ENCODE data around the gene CRADD. TPM values are rescaled to one million over a fixed set of nuclear protein-coding genes. Genes with fewer than 3 reads are reported as not detected.
A peak's percentile ranks its signal among the peaks of the same experiment; 100 is the strongest.
"Not testable (repeated sequence)": the region's sequence is repeated elsewhere in the genome, so short reads cannot be mapped to it uniquely, and the experiment has no call there.

Gene CRADD
- 10.3 TPM for total RNA-seq

DNA sequence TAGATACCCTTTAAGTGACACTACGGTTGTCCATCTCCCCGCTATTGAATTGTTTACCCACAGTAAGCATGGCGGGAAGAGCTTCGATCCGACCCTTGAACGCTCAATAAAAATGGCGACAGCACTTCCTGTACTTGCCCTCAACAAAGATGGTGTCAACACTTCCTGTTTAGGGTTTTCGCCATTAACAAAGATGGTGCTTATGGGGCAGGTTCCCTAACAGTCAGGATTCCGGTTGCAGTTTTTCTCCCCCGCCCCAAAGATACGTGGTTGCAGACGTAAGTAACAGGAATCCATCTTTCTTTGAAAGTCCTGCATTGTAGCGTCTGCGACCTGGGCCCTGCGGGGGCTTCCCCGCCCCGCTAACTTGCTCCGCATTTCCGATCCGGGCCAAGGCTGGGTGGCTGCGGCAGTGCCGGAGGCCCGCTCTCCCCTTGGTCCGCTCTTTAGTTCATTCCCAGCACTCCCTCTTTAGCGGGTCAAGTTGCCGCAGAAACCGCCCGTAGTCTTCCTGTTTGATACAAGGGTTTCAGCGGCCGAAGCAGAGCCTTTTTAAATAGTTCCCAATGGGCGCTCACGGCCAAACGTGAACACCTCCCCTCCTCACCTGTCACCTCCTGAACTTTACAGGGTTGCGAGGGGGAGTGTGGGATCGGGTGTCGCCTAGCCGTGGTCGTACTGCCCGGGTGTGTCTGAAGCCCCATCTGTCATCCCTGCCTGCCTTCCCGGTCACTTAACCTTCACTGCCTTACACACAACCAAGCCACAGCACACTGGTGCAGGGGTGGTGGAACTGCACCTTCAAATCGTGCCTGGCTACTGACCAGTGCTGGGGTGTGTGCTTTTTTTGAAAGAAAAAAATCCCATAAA is at the start of gene CRADD:
Gene CRADD, plus strand, starts transcription at position 181 of the 870 bp plus-strand sequence.
- peak; percentile 85 for DNase-seq

DNA sequence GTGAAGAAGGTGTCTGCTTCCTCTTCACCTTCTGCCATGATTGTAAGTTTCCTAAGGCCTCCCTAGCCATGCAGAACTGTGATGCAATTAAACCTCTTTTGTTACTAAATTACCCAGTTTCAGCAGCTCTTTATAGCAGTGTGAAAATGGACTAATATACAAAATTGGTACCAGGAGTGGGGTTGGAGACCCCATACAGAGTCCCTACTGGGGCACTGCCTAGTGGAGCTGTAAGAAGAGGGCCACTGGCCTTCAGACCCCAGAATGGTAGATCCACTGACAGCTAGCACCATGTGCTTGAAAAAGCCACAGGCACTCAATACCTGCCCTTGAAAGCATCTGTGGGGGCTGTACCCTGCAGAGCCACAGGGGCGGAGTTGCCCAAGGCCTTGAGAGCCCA is 44.8 kb upstream of the CRADD start:
- no peak for DNase-seq

DNA sequence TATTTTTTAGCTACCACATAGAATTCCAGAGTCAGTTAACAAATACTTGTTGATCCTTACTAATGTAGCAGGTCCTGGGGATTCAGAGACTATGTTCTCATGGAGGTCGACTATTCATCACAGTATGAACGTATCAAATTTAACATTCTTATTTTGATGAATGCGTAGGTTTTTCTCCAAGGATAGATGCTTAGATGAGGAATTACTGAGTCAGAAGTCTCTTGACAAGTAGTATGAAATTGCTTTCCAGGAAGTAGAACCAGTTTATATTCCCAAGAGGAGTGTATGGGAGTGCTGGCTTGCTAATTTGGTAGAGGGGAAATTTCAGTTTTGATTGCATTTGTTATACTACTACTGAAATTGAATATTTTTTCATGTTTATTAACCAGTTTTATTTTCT is 42.8 kb upstream of the CRADD start:
- no peak for DNase-seq

DNA sequence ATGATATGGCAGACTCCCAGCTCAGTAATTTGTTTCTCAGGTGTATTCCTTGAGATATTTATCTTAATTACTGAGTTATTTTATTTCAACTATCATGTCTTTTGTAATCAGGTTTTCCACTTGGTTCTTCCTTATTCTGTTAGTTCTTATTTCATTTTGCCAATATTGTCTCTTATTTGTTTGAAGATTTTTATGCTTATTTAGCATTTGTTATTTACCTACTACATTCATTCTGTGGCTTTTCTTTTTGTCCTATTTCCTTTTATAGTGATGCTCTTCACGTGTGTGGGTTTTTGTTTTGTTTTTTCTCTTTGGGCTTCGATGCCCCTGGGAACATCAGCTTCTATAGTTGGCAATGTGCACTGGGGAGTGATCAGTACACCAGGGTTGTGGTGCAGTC is 40.5 kb upstream of the CRADD start:
- no peak for DNase-seq

DNA sequence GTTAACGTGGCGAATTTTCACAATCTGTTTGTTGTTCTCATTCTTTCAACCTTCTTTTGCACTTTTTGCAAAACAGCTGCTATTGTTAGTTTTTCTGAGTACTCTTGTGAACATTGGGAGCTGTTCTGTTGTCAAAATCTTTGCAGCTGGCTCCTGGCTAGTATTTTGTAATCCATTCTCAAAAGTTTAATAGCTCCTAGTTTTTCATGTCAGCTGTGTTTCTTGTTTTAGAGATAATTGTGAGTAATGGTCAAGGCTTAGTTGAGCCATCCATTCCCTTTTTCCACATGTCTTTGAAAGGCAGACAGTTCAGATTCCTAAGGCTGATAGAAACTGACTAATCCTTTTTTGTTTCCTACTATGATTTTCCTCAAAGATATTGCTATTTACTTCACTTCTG is 39.1 kb upstream of the CRADD start:
- DNase-seq = no peak

DNA sequence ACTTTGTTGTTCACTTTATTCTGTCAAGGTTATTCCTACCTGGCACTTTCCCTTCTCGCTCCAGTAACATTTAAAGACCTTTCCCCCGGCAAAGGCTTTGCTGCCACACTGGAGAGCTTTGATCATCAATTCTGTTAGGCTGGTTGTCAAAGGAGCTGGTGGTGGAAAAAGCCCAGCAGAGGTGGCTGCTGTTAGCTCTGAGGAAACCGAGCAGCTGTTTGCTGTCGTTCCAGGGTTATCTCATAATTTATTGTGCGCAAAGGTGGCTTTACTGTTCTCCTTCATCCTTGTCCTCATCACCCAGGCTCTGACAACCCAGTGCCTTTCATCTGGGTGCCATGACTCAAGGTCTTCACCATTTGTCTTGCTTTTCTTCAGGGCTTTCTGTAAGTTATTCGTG is 38.2 kb upstream of the CRADD start:
- DNase-seq = no peak

DNA sequence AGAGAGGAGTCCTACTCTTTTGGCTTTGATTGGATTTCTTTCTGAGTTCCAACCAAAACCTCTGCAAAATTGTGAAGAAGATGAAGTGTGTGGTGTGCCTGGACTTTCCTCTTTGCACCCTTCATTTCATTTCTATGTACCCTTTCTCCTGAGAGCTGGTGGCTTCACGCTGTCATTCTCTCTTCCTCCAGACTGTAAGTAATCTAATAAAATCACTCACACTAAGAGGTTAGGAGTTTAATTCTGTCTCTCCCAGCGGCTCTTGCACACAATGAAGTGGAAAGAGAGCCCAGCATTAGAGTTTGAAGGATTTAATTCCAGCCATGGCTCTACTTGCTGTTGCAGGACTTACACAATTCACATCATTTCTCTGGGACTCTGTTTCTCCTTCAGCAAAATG is 37.8 kb upstream of the CRADD start:
- DNase-seq = no peak

DNA sequence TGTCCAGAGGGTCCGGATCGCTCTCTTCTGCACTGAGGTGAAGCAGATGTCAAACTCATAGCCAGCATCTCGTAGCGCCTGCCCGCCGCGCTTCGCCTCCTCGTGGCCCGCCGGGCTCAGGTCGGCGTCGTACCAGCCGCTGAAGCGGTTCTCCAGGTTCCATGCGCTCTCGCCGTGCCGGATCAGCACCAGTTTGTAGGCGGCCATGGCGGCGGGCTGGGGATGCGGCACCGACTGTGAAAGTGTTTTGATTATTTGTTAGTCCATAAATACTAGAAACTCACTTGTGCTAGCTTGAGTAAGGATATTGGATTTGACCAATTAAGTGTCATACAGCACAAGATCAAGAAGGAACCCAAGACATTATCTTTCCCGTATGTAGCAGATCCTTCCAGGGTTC is 35.8 kb upstream of the CRADD start:
- not testable (repeated sequence) for DNase-seq

DNA sequence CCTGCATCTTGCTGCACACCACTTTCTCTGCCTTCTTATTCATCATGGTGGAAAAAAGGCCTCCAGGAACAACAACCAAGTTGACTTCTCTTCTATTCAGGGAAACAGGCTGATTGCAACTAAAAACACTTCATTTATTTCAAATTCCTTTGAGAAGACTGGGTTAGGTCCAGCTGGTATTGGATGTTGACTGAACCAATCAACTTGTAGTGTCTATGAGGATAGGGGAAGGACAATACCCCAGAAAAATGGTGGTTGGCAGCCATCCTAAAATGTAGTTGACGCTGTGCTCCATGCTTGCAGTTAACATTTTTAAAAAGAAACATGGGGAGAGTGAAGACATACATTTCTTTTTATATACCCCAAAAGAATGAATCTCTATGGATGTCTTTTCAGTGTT is 34.4 kb upstream of the CRADD start:
- DNase-seq = no peak

DNA sequence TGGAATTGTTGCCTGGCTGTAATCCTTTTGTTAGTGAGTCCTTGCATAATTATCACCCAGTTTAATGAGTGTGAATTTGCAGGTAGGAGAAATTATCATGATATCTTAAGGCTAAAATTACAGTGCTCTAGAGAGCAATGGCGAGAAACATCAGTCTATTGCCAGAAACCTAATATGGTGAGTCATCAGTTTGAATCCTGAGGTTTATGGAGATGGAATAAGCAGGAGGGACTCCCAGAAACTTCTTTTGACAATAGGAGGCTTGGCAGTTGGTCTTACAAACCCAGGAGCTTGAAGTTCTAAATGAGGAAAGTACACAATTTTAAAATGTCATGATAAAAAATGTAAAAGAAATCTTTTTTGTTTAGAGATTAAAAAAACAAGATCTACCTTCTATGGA is 31.5 kb upstream of the CRADD start:
- DNase-seq = no peak

DNA sequence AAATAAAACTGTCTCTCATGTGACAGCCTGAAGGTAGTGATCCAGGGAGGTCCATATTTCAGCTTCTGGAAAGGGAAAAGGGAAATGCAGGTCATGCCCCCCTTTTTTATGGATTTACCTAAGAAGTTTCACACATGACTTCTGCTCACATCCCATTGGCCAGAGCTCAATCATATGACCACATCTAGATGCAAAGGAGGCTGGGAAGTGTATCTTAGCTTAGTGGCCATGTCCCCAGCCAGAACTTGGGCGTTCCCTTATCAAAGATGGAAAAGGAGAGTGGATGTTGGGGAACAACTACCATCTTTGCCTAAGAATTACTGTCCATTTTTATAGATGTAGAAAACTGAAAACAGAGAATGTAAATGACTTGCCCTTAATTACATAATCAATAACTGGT is 26.5 kb upstream of the CRADD start:
- DNase-seq = no peak

DNA sequence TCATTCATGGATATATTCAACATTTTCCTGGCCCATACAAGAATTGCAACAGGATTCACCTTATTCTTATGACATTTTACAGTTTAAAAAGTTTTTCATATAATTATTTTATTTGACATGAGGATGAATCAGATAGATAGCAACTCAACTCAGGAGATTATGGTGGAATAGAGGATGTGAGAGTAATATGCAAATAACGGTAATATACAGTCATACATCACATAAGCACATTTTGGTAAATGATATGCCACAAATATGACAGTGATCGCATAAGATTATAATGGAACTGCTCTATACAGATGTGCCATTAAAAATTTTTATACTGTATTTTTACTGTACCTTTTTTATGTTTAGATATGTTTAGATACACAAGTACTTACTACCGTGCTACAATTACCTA is 24.1 kb upstream of the CRADD start:
- DNase-seq = no peak

DNA sequence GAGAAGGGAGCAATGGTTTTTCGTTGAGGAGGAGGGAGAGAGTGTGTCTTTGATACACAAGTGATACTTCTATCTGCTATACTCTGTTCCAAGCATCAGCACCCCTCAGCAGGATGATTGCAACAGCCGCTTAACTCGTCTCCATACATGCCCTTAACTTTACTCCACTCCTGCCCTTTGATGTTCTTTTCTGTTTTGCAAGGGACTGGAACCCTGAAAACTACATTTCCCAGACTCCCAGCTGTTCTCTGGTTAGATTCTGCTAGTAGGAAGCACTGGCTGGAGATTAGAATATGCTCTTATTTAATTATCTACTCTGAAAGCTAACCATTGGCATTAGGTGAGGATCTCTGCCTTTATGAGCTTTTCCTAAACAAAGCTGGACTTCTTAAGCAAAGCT is 23.5 kb upstream of the CRADD start:
- no peak for DNase-seq

DNA sequence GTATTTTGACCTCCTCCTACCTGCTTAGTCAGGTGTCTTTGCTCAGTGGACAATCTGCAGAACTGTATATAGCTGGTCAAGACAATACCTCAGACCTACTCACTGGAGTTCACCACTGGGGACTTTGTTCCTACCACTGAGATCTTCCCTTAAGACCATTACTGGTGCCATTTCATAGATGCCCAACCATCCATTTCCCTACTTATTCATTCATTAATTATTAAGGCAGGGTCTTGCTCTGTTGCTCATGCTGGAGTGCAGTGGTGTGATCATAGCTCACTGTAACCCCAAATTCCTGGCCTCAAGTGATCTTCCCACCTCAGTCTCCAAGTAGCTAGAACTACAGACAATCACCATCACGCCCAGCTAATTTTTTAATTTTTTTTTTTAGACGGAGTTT is 22.8 kb upstream of the CRADD start:
- no peak for DNase-seq

DNA sequence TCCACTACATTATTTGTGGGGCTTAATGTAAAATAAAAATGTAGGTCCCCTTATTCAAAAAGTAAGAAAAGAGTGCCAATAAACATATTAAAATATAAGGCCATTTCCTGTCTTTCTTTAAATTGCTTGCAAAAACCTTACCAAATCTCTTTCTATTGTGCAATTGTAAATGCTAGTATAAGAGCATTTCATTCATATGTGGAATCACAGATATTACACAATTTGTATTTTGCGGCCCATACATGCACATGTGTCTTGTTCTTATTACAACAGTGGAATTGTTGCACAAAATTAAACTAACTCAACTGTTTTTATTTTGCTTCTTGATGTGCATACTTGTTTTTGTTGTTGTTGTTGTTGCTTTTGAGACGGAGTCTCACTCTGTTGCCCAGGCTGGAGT is 20.1 kb upstream of the CRADD start:
- DNase-seq = no peak

DNA sequence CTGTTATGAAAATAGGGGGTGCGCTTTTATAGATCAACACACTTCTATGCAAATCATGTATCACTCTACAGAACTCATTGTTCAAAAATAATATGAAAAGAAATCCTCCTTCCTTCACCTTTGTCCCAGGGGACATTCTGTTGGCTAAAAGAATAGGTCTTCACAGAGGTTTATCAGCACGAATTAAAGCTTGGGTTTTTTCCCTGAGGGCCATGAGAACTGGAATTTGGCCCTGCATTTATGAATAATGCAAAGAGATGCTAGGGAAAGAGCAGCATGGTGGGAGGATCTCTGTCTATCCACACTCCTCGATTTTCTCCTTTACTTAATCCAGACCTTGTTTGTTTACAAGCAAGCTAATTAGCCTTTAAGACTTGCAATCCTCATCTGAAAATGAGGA is 16.2 kb upstream of the CRADD start:
- DNase-seq = no peak

DNA sequence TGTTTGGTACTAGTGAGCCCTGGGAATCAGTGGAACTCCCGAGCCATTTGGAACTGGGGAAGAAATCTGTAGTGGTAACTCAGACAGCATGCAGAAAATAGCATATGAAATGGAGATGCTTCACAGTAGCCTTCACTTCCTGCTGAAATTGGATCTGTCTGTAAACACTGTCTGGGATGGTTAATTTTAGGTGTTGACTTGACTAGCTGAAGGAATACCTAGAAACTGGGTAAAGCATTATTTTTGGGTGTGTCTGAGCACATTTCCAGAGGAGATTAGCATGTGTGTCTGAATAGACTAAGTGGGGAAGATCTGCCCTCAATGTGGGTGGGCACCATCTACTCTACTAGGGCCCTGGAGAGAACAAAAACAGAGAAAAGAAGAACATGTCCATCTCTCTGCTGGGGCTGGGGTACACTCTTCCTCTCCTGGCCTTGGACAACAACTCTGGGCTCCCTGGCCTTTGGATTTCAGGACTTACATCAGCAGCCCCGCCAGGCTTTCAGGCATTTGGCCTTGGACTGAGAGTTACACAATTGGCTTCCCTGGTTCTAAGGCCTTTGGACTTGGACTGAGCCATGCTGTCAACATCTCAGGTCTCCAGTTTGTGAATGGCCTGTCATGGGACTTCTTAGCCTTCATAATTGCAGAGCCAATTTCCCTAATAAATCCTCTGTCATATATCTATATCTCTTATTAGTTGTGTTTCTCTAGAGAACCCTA is 14.0 kb upstream of the CRADD start:
- DNase-seq = no peak

DNA sequence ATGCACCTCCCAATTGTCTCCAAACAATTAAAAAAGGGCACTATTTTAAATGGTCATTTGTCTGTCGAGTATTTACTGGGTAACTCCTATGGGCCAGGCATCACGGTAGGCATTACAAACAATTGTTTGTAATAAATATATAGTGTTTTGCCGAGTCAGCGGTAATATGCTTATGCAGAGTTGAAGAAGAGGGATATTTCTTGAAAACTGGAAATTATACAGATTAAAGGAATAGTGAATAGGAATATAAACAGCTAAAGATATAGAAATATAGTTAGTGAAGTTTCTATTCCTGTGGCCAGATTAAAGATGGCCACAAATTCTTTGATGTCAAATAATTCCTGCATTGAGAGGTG is 13.5 kb upstream of the CRADD start:
- no peak for DNase-seq

DNA sequence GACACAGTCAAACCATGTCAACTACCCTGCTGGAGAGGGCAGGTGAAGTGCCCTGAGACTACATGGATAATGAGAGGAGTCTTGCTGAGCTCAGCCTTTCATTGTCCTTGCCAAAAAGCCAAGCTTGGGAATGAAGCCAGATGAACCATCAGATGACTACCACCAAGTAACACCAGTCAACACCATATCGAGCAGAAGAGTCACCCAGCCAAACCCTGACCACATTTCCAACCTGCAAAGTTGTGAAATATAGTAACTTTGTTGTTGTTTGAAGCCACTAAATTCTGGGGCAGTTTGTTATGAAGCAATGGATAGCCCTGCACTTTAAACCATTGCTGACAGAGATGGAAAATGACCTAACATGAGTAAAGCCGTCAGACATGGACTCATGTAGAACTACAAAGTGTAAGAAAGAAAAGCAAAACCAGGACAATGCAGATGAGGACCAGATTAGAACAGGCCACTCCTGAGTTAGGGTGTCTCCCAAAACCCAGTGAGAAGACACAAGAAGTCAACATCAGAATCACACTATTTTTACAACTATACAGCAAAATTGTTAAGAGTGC is 12.5 kb upstream of the CRADD start:
- no peak for DNase-seq

DNA sequence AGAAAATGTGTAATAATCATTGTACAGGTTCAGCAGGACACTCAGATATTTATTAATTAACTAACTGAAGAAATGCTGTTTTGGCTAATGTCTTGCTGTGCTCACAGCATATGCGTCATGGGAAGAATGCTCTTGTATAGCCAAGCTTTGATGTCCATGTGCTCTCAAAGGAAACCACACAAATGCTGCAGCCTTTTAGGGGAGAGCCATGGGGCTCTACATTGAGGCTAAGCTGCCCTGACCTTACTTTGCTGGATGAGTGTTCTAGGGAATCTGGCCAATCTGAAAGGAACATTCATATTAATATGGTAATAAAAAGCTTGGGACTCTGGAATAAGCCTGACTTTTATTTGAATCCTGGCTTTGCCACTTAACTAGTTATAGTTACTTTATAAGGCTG is 9.5 kb upstream of the CRADD start:
- no peak for DNase-seq

DNA sequence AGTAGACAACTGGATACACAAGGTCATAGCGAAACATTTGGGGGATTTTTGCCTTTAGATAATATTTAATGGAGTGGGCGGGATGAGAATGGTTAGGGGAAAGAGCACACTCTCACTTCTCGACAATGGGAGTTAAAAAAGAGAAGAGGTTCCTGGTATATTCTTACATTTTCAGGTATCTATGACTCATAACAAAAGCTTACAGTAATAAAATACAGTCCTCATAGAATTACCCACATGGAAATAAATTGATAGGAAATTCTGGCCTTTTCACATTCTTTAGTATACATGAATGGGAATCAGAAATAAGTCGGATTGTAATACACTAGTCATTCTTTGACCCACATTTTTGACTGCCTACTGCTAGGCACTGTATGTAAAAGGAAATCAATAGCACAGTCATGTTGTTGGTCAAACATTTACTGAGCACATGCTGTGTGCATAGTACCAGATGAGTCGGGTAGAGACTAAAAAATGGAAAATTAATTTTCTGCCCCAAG is 8.2 kb upstream of the CRADD start:
- DNase-seq = no peak

DNA sequence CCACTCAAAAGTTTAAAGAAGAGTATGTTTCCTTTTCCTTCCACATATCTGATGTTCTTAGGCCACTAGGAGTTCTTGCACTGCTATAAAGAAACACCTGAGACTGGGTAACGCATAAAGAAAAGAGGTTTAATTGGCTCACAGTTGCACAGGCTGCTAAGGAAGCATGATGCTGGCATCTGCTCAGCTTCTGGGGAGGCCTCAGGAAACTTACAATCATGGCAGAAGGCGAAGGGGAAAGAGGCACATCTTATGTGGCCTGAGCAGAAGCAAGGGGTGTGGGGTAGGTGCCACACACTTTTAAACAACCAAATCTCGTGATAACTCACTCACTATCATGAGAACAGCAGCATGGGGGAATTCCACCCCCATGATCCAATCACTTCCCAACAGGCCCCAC is 7.7 kb upstream of the CRADD start:
- DNase-seq = no peak

DNA sequence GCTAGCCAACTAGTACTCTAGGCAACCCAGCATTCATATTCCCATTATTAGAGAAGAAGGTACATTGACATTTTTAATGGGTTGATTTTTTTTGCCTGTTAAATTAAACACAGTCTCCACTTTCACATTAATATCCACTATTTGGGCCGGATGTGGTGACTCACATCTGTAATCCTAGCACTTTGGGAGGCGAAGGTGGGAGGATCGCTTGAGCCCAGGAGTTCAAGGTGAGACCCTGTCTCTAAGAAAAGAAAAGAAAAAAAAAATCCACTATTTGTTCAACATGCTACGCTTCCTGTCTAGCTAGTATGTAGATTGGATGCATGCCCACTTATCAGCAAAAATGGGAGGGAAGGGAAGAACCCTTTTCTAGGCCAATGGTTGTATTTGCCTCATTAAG is 7.1 kb upstream of the CRADD start:
- DNase-seq = no peak

DNA sequence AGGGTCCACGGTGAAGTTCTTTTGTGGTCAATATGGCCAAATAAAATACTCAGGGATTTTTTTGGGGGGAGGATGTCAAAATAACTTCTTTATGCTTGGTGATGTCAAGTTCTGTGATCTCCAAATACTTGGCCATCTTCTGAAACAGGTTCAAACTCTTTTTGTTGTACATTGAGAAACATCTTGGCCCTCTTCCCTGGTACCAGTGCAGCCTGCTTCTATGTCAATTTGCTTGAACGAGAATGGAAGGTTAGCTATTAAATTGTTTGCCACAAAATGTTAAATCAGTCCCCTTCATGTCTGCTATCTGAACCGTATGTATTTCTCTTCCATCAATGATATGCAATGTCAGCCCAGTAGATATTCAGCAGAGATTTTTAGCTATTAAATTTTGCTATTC is 6.1 kb upstream of the CRADD start:
- no peak for DNase-seq

Data from occipital lobe (tissue), 2 donors.